ENCODE results near the gene FEZ2. TPM values are rescaled to one million over a fixed set of nuclear protein-coding genes. Genes with fewer than 3 reads are reported as not detected.
A peak's percentile ranks its signal among the peaks of the same experiment; 100 is the strongest.

FEZ2 gene
- total and polyA plus RNA-seq, 2 experiments from 2014 or later: 28.0 to 32.9 TPM

DNA sequence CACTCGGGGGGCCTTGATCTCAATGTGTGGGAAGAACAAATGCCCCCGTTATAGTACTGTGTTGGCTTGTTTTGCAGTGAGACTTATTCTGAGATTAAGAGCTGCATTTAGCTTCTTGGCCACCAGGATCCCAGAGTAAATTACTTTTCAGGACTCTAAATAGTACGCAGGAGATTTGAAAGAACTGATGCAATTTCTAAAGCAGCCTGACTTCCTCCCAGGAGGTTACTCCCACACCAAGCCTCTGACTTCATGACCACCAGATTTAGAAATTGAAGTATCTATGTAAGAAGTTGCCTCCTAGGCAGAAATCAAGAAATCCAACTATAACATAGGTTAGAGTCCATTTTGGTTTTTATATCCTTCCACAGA, 67.0 kb downstream of the FEZ2 start:
- Histone ChIP-seq H4K20me1 (replicated peaks; ENCODE audit: insufficient read depth) (no peaks in the 10 kb centered on the region; the same call in 1 of the 2 replicates), H3K4me2 (no peak overlapping the region), H3K9me2 (ENCODE audit: insufficient read depth) (no peaks in the 10 kb centered on the region; the same call in 1 of the 2 replicates), H3K4me3 (no peak overlapping the region), H3K4me1 (ENCODE audit: insufficient read depth) (no peaks in the 10 kb centered on the region; the same call in 1 of the 2 replicates), H3K27me3 (ENCODE audit: insufficient read depth) (no peaks in the 10 kb centered on the region), H2AFZ (no peak overlapping the region), H3K79me2 (replicated peaks; ENCODE audit: insufficient read depth) (0 out of 2 replicates have a peak, but pooled peaks cover 4% of the 10 kb centered on the region), H3K27ac (ENCODE audit: low read depth) (no peak overlapping the region), H3F3A (replicated peaks; ENCODE audit: low read depth) (no peaks in the 10 kb centered on the region), H3K36me3 (ENCODE audit: insufficient read depth) (peaks cover 6% of the 10 kb centered on the region; the same call in 1 of the 2 replicates)
- H3K27me3 Mint-ChIP-seq (ENCODE audit: insufficient read depth, low read depth, poor library complexity): no peaks in the 10 kb centered on the region
- no peaks in the 10 kb centered on the region for H3K9me3 Mint-ChIP-seq
- H3K27ac Mint-ChIP-seq: peak overlapping the region; percentile 80
- ATAC-seq (peak; percentile 39; the same call in 1 of the 3 replicates), DNase-seq (ENCODE audit: low spot score) (peak; percentile 44)
- no peak for TF ChIP-seq ZNF114 (CRISPR knock-in tag; IDR thresholded peaks at IDR 0.05)
- TF ChIP-seq, protein P1, sequence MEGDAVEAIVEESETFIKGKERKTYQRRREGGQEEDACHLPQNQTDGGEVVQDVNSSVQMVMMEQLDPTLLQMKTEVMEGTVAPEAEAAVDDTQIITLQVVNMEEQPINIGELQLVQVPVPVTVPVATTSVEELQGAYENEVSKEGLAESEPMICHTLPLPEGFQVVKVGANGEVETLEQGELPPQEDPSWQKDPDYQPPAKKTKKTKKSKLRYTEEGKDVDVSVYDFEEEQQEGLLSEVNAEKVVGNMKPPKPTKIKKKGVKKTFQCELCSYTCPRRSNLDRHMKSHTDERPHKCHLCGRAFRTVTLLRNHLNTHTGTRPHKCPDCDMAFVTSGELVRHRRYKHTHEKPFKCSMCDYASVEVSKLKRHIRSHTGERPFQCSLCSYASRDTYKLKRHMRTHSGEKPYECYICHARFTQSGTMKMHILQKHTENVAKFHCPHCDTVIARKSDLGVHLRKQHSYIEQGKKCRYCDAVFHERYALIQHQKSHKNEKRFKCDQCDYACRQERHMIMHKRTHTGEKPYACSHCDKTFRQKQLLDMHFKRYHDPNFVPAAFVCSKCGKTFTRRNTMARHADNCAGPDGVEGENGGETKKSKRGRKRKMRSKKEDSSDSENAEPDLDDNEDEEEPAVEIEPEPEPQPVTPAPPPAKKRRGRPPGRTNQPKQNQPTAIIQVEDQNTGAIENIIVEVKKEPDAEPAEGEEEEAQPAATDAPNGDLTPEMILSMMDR (conservative IDR thresholded peaks at IDR 0.05; ENCODE audit: low read depth in 2 of 2): peak in 1 of 2 experiments; percentile 35; a peak in 2 of 4 replicates
- peaks cover 19% of the 10 kb centered on the region; the same call in 2 of the 3 replicates for H3K4me1 Mint-ChIP-seq
- no peak overlapping the region for H3K4me3 Mint-ChIP-seq
- H3K36me3 Mint-ChIP-seq (ENCODE audit: low read depth): peaks cover 15% of the 10 kb centered on the region

DNA sequence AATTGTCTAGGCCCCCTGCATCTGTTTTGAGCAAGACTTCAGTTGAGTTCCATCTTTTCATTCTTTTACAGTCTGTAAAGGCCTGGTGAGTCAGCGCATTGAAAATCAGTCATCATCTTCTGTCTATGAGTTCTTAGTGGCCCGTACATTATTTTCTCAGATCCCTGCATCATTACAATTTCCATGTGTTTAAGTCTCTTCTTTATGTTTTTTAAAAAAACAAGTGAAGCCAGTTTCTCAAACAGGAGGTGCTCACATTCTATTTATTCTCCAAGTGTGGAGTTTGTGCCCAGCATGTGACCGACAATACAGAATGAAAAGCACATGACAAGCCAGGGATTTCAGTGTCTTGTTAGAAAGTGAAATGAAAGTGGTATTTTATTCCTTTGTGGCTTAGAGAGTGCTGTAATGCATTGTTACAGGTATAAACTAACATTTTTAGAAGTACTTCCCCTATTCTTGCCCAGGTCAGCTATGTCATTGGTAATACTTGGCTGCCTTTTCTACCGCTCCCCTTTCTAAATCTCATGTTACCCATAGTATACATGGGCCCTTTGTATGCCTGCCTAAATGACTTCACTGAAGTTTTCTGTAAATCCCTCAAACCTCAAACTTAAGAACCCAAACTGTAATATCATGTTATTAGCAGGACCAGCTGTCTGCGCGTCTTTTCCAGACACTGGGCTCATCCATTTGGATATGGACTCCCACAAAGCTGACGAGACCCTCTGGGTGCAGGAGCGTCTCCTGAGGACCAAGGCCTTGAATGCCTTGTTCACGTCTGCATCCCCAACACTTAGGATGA, 67.6 kb downstream of the FEZ2 start:
- H3K36me3 Mint-ChIP-seq (ENCODE audit: low read depth): peaks cover 17% of the 10 kb centered on the region
- H3K4me3 Mint-ChIP-seq: no peak overlapping the region
- H3K9me3 Mint-ChIP-seq: no peaks in the 10 kb centered on the region
- peak overlapping the region; percentile 13; the same call in 1 of the 2 replicates for H3K27ac ChIP-seq (ENCODE audit: low read depth)
- H3K4me3 ChIP-seq: no peak overlapping the region
- peaks cover 19% of the 10 kb centered on the region; the same call in 2 of the 3 replicates for H3K4me1 Mint-ChIP-seq
- no peak overlapping the region for H2AFZ ChIP-seq
- no peaks in the 10 kb centered on the region for H3K27me3 ChIP-seq (ENCODE audit: insufficient read depth)
- peaks cover 5% of the 10 kb centered on the region; the same call in 1 of the 2 replicates for H4K20me1 ChIP-seq (replicated peaks; ENCODE audit: insufficient read depth)
- no peak for DNase-seq (ENCODE audit: low spot score)
- H3K79me2 ChIP-seq (replicated peaks; ENCODE audit: insufficient read depth): 0 out of 2 replicates have a peak, but pooled peaks cover 4% of the 10 kb centered on the region
- no peaks in the 10 kb centered on the region for H3F3A ChIP-seq (replicated peaks; ENCODE audit: low read depth)
- H3K4me1 ChIP-seq (ENCODE audit: insufficient read depth): no peaks in the 10 kb centered on the region; the same call in 1 of the 2 replicates
- no peaks in the 10 kb centered on the region for H3K27me3 Mint-ChIP-seq (ENCODE audit: insufficient read depth, low read depth, poor library complexity)
- no peak for ATAC-seq
- H3K27ac Mint-ChIP-seq: peak overlapping the region; percentile 81
- H3K9me2 ChIP-seq (ENCODE audit: insufficient read depth): no peaks in the 10 kb centered on the region; the same call in 1 of the 2 replicates
- H3K4me2 ChIP-seq: no peak overlapping the region
- H3K36me3 ChIP-seq (ENCODE audit: insufficient read depth): peaks cover 6% of the 10 kb centered on the region; the same call in 1 of the 2 replicates
- TF ChIP-seq ZNF114 (CRISPR knock-in tag; IDR thresholded peaks at IDR 0.05): no peak
- TF ChIP-seq, protein P1 (conservative IDR thresholded peaks at IDR 0.05; ENCODE audit: low read depth in 2 of 2): no peak
- no peak for TF ChIP-seq POLR2AphosphoS5 (IDR thresholded peaks at IDR 0.05; ENCODE audit: low read depth)
- TF ChIP-seq ZNF331 (CRISPR knock-in tag; IDR thresholded peaks at IDR 0.05; ENCODE audit: low read depth): no peak
- TF ChIP-seq, protein P2, sequence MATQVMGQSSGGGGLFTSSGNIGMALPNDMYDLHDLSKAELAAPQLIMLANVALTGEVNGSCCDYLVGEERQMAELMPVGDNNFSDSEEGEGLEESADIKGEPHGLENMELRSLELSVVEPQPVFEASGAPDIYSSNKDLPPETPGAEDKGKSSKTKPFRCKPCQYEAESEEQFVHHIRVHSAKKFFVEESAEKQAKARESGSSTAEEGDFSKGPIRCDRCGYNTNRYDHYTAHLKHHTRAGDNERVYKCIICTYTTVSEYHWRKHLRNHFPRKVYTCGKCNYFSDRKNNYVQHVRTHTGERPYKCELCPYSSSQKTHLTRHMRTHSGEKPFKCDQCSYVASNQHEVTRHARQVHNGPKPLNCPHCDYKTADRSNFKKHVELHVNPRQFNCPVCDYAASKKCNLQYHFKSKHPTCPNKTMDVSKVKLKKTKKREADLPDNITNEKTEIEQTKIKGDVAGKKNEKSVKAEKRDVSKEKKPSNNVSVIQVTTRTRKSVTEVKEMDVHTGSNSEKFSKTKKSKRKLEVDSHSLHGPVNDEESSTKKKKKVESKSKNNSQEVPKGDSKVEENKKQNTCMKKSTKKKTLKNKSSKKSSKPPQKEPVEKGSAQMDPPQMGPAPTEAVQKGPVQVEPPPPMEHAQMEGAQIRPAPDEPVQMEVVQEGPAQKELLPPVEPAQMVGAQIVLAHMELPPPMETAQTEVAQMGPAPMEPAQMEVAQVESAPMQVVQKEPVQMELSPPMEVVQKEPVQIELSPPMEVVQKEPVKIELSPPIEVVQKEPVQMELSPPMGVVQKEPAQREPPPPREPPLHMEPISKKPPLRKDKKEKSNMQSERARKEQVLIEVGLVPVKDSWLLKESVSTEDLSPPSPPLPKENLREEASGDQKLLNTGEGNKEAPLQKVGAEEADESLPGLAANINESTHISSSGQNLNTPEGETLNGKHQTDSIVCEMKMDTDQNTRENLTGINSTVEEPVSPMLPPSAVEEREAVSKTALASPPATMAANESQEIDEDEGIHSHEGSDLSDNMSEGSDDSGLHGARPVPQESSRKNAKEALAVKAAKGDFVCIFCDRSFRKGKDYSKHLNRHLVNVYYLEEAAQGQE (IDR thresholded peaks at IDR 0.05; ENCODE audit: unreplicated experiment): no peak
- TF ChIP-seq, protein P3, sequence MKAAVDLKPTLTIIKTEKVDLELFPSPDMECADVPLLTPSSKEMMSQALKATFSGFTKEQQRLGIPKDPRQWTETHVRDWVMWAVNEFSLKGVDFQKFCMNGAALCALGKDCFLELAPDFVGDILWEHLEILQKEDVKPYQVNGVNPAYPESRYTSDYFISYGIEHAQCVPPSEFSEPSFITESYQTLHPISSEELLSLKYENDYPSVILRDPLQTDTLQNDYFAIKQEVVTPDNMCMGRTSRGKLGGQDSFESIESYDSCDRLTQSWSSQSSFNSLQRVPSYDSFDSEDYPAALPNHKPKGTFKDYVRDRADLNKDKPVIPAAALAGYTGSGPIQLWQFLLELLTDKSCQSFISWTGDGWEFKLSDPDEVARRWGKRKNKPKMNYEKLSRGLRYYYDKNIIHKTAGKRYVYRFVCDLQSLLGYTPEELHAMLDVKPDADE (IDR thresholded peaks at IDR 0.05): no peak
- no peak for TF ChIP-seq JUNB (IDR thresholded peaks at IDR 0.05; ENCODE audit: unreplicated experiment)
- TF ChIP-seq STAT1 (IDR thresholded peaks at IDR 0.05; ENCODE audit: unreplicated experiment): no peak
- TF ChIP-seq CREB1 (CRISPR knock-in tag; IDR thresholded peaks at IDR 0.05; ENCODE audit: low read depth): no peak
- TF ChIP-seq EZH2phosphoT487 (IDR thresholded peaks at IDR 0.05; ENCODE audit: unreplicated experiment): no peak

Data from GM23338 (cell line).